ENCODE results near the gene NOTO.
"Not testable (repeated sequence)": the region's sequence is repeated elsewhere in the genome, so short reads cannot be mapped to it uniquely, and the experiment has no call there.

NOTO gene

GRCh38 chr2:73187549-73187948, 14.8 kb upstream of the NOTO start:
- DNase-seq (ENCODE audit: extremely low spot score, insufficient read length, low read depth): no peak
- no peak for FAIRE-seq

GRCh38 chr2:73197579-73197978, 4.8 kb upstream of the NOTO start:
- DNase-seq (ENCODE audit: extremely low spot score, insufficient read length, low read depth): no peak
- no peak for FAIRE-seq

DNA sequence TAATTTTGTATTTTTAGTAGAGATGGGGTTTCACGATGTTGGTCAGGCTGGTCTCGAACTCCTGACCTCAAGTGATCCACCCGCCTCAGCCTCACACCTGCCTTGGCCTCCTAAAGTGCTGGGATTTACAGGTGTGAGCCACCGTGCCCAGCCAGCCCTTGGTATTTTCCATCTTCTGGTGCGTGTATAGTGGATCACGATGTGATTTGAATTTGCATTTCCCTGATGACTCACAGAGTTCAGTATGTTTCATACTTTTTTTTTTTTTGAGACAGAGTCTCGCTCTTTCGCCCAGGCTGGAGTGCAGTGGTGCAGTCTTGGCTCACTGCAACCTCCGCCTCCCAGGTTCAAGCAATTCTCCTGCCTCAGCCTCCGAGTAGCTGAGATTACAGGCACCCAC, 2.1 kb upstream of the NOTO start:
- not testable (repeated sequence) for FAIRE-seq; DNase-seq (ENCODE audit: extremely low spot score, insufficient read length, low read depth)

GRCh38 chr2:73203055-73203681, 794 bp downstream of the NOTO start:
- no peak for DNase-seq (ENCODE audit: extremely low spot score, insufficient read length, low read depth)
- no peak for FAIRE-seq

GRCh38 chr2:73205611-73206010, 3.2 kb downstream of the NOTO start:
- DNase-seq (ENCODE audit: extremely low spot score, insufficient read length, low read depth): no peak
- FAIRE-seq: no peak

DNA sequence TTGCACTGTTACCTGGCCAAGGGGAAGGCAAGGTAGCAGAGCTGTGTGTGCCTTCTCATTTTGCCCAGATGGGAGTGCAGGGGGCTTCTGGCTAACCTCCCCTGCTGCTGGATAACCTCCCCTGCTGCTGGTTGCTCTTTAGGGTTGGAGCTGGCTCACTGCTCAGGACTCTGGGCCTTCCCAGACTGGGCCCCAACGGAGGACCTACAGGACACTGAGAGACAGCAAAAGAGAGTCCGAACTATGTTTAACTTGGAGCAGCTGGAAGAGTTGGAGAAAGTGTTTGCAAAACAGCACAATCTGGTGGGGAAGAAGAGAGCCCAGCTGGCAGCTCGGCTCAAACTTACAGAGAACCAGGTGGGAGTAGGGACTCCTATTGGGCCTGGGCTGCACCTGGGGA, 5.9 kb downstream of the NOTO start:
- DNase-seq (ENCODE audit: extremely low spot score, insufficient read length, low read depth) (no peak), FAIRE-seq (no peak)

DNA sequence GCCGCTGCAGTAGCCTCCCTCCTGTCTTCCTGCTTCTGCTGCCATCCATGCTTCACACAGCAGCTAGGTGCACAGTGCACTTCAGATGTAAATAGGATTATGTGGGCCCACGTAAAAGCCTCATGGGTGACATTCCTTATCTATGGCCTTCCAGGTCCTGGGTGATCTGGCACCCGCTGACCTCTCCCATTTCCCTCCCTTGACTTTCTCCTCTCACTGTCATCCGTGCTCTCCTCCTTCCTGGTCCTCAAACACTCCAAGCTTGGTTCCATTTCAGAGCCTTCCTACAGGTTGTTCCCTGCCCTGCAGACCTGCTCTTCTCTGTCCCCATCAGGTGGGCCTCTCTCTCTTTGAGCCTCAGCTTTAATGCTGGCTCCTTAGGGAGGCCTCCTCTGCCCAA, 7.6 kb downstream of the NOTO start:
- DNase-seq (ENCODE audit: extremely low spot score, insufficient read length, low read depth) (no peak), FAIRE-seq (no peak)

DNA sequence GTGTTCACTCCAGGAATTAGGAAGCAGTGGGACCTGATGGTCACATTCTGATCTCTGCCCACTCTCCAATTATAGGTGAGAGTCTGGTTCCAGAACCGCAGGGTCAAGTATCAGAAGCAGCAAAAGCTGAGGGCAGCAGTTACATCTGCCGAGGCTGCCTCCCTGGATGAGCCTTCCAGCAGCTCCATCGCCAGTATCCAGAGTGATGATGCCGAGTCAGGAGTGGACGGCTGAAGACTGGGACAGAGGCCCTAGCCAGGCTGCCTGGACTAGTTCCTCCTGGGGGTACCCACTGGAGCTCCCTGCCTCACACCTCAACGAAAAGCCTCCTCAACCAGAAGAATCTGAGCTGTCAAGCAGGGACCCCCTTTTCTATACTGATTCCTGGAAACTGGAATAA, 8.3 kb downstream of the NOTO start:
- FAIRE-seq: no peak
- no peak for DNase-seq (ENCODE audit: extremely low spot score, insufficient read length, low read depth)

GRCh38 chr2:73212098-73212447, 9.7 kb downstream of the NOTO start:
- no peak for DNase-seq (ENCODE audit: extremely low spot score, insufficient read length, low read depth)
- FAIRE-seq: no peak

DNA sequence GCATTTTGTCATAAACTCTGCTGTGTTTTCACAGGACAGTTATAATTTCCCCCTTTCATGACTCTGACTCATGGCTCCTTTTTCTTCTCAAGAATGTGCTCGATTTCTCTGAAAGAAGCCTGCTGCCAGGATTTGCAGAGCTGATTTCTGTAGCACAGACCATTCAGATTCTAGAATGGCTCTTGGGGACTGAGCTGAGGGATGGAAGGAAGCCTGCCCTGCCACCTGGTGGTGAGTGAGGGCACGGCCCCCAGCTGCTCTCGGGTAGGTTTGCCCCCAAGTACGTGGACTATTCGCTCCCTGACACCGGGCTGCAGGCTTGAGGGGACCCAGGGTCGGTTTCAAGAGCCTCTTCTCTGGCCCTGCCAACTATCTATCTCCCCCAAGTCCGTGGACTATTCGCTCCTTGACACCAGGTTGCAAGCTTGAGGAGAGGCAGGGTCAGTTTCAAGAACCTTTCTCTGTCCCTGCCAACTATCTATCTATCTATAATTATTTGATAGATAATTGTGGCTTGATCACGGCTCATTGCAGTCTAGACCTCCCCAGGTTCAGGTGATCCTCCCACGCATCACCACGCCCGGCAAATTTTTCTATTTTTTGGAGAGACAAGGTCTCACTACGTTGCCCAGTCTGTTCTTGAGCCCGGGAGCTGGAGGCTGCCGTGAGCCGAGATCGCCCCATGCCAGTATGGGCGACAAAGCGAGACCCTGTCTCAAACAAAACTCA, 10.2 kb downstream of the NOTO start:
- DNase-seq (ENCODE audit: extremely low spot score, insufficient read length, low read depth): peak; percentile 50
- FAIRE-seq: peak; percentile 53

DNA sequence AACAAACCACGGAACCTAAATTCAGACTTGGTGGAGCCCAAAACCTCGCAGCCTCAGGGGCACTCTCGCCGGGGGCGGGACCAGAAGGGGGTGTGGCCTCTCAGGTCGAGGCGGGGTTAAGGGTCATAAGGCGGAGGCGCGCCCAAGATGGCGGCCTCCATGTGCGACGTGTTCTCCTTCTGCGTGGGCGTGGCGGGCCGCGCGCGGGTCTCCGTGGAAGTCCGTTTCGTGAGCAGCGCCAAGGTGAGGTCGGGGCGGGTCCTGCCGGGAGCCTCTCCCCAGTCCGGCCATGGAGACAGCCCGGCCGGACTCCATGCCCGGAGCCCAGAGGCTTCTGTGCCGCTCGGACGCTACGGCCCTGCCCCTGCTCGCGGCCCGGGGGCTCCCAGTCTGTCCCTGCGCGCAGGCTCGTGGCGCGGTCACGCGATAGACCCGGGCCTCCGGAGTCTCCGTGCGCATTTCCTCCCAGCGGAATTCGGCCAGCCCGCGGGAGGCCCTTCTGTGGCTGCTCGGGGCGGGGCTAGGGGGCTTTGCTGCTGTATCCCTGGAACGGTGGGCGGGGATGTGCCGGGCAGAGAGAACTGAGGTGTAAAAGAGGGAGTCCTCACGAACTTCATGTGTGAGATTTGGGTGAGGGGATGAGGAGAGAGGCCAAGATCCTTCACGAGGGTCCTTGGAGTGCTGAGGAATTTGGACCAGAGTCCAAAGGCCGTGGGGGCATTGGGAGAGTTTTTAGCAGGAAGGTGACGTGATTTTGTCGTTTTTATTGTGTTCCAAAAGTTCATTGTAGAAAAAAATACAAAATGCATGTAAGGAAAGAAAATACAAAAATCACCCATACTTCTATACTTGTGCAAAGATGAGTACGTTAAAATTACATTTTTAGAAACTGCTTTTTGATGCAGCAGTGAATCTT, 12.0 kb downstream of the NOTO start, which contains the start of gene SMYD5:
SMYD5 (plus strand) TSS at position 126 of the 916 bp plus-strand sequence; CDS start at position 148, 22 bp downstream.
- DNase-seq (ENCODE audit: extremely low spot score, insufficient read length, low read depth): peak; percentile 90

DNA sequence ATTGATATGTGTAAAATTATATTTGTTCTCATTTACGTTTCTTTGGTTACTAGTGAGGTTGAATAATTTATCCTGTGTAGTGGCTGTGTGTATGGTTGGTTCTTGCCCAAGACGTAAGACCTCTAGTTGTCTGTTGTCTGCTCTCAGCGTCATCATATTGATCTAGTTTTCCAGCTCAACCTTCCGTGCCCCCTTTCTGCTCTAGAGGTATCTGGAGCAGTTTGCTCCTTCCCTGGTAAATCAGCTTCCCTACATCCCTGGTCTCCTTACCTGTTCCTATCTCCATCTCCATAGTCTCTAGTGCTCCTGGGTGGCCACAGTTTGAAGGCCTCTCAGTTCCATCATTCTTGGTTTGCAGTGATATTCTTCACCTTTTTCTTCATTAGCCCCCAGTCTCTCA, 12.9 kb downstream of the NOTO start:
- DNase-seq (ENCODE audit: extremely low spot score, insufficient read length, low read depth) (no peak), FAIRE-seq (no peak)

More for the DNA sequence above, 12.0 kb downstream of the NOTO start, which contains the start of gene SMYD5:
- peak; percentile 93 for FAIRE-seq

- FAIRE-seq (no peak), DNase-seq (ENCODE audit: extremely low spot score, insufficient read length, low read depth) (no peak)
Measured at GRCh38 chr2:73217160-73217559, 14.8 kb downstream of the NOTO start.

DNA sequence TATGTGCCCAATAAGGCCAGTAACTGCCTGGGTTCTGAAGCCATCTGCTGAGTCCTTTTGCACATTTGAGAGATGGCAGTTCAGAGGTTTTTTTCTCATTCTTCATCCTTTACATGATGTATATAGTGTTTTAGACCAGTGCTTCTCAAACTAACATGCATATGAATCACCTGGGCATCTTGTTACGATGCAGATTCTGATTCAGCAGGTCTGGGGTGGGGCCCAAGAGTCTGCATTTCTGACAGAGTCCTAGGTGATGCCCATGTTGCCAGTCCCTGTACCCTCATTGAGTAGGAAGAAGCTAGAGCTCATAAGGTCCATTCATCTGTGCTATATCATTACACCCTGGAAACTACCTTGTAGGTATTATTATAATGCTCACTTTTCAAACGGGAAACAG, 15.5 kb downstream of the NOTO start:
- FAIRE-seq (no peak), DNase-seq (ENCODE audit: extremely low spot score, insufficient read length, low read depth) (no peak)

GRCh38 chr2:73218298-73218697, 15.9 kb downstream of the NOTO start:
- FAIRE-seq (no peak), DNase-seq (ENCODE audit: extremely low spot score, insufficient read length, low read depth) (no peak)

DNA sequence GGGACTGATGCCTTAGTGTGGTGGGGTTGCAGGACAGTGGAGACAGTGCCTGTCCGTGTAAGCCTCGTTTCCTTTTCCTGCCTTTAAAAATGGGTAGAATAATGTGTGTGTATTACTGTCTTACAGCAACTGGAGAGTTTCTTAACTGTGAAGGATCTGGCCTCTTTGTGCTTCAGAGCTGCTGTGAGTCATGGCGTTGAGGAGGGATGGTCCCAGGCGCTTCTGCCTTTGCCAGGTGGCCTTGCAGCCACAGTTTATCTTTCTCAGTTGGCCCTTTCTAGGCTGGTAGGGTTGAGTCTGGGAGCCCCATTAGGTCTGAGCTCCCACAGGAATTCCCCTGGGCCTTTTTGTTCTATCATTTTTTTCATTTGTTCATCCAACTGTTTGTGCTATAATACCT, 21.4 kb downstream of the NOTO start:
- DNase-seq (ENCODE audit: extremely low spot score, insufficient read length, low read depth): no peak
- no peak for FAIRE-seq

GRCh38 chr2:73225513-73226360, 23.4 kb downstream of the NOTO start:
- no peak for FAIRE-seq

DNA sequence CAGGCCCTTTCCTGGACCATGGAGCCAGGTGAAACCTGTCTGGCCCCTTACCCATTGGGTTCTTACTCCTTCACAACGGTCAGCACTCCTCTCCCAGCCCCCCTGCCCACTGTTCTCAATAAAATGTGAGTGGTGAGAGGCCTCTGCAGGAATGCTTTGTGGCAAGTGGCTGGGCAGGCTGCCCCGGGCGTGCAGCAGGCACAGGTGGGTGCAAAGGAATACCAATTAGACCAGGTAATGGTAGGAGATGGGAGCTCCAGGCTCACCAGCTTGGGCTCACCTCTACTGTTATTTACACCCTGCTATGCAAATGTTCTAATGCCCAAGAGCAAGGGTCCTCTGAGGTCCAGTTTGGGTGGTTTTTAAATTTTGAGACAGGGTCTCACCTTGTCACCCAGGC, 24.7 kb downstream of the NOTO start:
- DNase-seq (ENCODE audit: extremely low spot score, insufficient read length, low read depth): no peak
- FAIRE-seq: no peak

More at GRCh38 chr2:73225513-73226360, 23.4 kb downstream of the NOTO start:
- DNase-seq (ENCODE audit: extremely low spot score, insufficient read length, low read depth): no peak

DNA sequence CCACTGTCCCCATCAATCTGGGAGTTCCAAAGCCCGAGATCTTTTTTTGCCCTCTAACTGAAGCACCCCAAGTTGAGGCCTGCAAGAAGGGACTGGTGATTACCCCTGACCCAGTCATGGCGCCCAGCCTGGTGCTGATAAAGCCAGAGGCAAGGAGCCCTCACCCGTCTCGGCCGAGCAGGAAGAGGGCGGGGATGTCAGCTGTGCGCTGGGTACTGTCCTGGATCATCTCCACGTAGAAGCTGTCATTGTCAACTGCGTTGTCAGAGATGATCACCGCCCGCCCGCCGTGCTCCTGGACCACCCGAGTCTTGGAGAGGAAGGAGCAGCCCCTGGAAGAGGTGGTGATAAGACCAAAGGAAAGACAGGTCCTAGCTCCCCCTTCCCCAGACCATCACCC, 26.3 kb downstream of the NOTO start:
- DNase-seq (ENCODE audit: extremely low spot score, insufficient read length, low read depth): no peak
- FAIRE-seq: no peak
